ENCODE measurements around the gene GGA1. TPM values are rescaled to one million over a fixed set of nuclear protein-coding genes. Genes with fewer than 3 reads are reported as not detected.

The GGA1 gene, protein sequence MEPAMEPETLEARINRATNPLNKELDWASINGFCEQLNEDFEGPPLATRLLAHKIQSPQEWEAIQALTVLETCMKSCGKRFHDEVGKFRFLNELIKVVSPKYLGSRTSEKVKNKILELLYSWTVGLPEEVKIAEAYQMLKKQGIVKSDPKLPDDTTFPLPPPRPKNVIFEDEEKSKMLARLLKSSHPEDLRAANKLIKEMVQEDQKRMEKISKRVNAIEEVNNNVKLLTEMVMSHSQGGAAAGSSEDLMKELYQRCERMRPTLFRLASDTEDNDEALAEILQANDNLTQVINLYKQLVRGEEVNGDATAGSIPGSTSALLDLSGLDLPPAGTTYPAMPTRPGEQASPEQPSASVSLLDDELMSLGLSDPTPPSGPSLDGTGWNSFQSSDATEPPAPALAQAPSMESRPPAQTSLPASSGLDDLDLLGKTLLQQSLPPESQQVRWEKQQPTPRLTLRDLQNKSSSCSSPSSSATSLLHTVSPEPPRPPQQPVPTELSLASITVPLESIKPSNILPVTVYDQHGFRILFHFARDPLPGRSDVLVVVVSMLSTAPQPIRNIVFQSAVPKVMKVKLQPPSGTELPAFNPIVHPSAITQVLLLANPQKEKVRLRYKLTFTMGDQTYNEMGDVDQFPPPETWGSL
- 47.3 TPM for total RNA-seq
- long read RNA-seq, transcript GGA1-222 (3 exons, 1,384 nt) = major isoform, 24 of 83 reads
- long read RNA-seq, transcript GGA1-203 (17 exons, 3,159 nt) = minor isoform, 20 of 83 reads
- long read RNA-seq, transcript GGA1-201 (15 exons, 2,528 nt) = minor isoform, 5 of 83 reads
- long read RNA-seq, partial matches to known transcripts = 23 of 83 reads
- long read RNA-seq, other reads (novel, unspliced or antisense) = 8 of 83 reads

DNA sequence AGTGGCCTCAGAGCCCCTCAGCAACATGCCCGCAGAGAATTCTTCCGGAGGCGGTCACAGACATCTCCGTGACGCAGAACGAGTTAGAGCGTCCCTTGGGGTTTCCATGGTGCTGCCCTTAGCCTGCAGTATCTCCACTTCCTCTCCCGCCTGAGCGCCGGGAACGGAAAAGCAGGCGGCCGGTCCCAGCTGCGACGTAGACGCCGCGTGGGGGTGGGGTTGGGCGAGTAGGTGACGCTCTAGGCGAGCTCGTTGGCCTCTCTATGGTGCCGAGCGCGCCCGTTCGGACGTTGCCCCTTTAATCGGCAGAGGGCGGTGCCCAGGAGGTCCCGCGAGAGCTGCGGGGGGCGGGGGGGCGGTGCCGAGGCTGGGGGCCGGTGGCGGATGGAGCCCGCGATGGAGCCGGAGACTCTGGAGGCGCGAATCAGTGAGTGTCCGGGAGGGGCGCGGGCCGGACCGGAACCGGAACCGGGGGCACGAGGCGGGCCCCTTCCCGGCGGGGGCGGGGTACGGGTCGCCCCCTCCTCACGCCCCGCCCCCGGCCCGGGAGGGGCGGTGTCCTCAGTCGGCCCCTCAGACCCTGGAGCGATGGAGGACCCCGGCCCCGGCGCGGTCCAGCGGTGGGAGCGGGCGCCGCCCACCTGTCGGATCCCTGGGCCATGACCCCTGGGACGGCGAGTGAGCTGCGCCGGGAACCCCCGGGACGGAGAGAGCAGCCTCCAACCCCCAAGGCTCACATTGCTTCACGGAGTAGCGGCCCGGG lies at the start of gene GGA1:
TSS of gene GGA1 (plus strand) at position 358 of the 763 bp plus-strand sequence. CDS start at position 385, 27 bp downstream.
- DNase-seq (ENCODE audit: low spot score) = peak; percentile 98

GRCh38 chr22:37559521-37559900 lies 49.1 kb upstream of the GGA1 start:
- no peak for DNase-seq (ENCODE audit: low spot score)

DNA sequence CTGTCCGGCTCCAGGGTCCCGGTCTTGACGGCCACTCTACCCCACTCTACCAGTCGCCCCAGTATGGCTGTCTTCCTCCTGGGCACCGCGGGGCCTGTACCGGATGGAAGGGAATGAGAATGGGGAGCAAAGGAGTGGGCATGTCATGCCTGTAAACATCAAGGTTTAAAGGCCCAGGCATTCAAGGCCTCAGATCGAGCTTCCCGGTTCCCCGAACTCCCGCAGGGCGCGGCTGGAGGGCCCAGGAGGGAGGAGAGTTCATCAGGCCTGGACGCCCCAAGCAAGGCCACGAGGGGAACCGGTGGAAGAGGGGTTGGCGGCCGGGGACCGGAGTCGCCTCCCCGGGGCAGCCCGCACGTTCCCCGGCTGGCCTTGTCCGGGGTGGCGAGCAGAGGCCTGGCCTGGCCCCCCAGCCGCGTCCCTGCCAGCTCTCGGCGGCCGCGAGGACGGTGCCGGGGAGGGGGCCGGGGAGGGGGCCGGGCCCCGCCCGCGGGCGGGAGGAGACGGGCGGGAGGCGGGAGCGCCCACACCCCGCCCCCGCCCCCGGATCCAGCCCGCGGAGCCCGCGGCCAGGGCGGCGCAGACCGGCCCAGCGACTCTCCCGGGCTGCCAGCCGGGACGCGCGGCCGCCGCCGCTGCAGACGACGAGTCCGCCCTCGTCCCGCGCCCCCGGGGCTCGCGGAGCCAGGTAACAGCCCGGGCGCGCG lies 48.6 kb upstream of the GGA1 start, which contains the start of gene CDC42EP1:
TSS of gene CDC42EP1 (plus strand) at position 580 of the 707 bp plus-strand sequence. CDS start 5,870 bp downstream, outside the sequence.
- peak; percentile 92 for DNase-seq (ENCODE audit: low spot score)

- no peak for DNase-seq (ENCODE audit: low spot score)
These were observed 47.9 kb upstream of the GGA1 start for GRCh38 chr22:37560608-37561211.

DNA sequence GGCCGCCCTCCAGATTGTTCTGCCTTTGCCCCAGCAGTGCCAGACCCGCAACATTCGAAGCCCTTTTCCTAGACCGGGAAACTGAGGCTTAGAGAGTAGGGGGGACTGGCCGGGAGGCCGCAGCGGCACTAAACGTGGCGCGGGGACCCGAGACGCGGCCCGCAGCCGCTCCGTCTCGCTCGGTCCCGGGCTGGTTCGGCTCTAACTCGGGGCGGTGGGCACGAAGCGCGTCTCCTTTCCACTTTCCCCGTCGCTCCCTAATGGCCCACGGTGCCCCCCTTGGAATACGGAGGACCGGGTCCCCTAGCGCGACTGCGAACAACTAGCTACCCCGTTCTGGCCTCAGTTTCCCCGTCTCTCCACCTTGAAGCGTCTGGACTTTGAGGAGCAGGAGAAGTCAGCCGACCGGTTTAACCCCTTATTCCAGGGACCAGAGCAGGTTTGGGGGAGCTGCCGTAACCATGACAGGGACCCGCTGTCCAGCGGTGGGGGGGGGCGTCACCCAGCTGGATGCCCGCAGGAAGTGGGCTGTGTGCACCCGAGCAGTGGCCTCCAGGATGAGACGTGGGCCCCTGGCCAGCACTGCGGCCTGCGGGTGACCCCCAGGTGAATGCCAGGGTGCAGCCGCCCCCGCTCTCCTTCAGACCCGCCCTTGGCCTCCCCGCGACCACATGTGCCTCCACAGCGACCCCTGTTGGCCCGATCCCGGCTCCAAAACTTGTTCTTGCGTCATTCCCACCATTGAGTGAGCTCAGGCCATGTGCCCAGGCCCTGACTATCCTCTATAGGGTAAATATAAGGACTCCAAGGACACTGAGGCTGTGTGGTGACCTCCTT lies 47.2 kb upstream of the GGA1 start:
- DNase-seq (ENCODE audit: low spot score) = peak; percentile 96

DNA sequence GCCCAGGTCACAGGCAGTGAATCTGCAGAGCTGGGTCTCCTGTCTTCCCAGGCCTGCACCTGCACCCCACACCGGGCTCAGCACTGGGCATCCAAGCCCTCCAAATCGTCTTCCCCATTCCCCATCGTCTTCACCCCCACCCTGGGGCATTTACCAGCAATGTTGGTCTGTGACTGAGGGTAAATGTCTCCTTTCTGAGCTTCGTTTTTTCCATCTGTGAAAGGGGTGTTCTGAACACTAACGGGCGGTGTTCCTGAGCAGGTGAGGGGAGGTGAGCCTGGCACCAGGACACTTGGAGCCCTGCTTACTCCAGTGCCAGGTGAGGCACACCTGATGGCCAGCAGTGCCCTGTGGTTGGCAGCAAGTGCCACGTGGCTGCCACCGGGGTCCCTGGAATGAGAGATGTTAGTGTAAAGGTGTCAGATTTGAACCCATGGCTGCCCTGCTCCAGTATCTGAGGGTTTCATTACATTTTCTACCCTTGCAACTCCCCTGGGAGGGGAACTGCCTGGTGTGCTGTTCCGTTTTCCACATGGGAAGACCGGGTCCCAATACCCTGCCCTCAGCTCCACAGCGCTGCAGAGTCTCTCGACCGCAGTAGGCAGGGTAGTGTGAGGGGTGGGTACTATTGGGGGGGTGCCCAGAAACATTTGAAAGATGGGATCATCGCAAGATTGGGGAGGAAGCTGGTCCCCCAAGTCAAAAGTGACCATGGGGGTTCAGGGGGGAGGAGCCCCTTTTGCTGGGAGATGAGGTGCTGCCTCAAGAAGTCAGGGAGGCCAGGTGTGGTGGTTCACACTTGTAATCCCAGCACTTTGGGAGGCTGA lies 46.4 kb upstream of the GGA1 start:
- DNase-seq (ENCODE audit: low spot score) = no peak

- no peak for DNase-seq (ENCODE audit: low spot score)
These were observed 45.2 kb upstream of the GGA1 start for GRCh38 chr22:37563153-37564081.

- DNase-seq (ENCODE audit: low spot score) = no peak
These were observed 44.4 kb upstream of the GGA1 start for GRCh38 chr22:37564111-37564711.

GRCh38 chr22:37565830-37566229 lies 42.8 kb upstream of the GGA1 start:
- DNase-seq (ENCODE audit: low spot score) = no peak

DNA sequence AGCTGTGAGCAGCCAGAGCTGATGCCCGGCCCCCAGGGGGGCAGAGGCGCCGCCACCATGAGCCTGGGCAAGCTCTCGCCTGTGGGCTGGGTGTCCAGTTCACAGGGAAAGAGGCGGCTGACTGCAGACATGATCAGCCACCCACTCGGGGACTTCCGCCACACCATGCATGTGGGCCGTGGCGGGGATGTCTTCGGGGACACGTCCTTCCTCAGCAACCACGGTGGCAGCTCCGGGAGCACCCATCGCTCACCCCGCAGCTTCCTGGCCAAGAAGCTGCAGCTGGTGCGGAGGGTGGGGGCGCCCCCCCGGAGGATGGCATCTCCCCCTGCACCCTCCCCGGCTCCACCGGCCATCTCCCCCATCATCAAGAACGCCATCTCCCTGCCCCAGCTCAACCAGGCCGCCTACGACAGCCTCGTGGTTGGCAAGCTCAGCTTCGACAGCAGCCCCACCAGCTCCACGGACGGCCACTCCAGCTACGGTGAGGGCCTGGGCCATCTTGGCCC lies 42.3 kb upstream of the GGA1 start:
- no peak for DNase-seq (ENCODE audit: low spot score)

- no peak for DNase-seq (ENCODE audit: low spot score)
These were observed 41.5 kb upstream of the GGA1 start for GRCh38 chr22:37566903-37567798.

DNA sequence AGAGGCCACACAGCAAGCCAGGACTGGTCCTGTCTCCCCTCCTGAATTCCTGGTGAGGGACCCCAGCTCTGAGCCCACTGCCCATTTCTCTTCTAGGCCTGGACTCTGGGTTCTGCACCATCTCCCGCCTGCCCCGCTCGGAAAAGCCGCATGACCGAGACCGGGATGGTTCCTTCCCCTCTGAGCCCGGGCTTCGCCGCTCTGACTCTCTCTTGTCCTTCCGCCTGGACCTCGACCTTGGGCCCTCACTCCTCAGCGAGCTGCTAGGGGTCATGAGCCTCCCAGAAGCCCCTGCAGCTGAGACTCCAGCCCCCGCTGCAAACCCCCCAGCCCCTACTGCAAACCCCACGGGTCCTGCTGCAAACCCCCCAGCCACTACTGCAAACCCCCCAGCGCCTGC lies 40.6 kb upstream of the GGA1 start:
- no peak for DNase-seq (ENCODE audit: low spot score)

- no peak for DNase-seq (ENCODE audit: low spot score)
These were observed 40.1 kb upstream of the GGA1 start for GRCh38 chr22:37568448-37569008.

- no peak for DNase-seq (ENCODE audit: low spot score)
These were observed 39.4 kb upstream of the GGA1 start for GRCh38 chr22:37569009-37569920.

All from mesenteric fat pad (tissue), 1 donor.